ENCODE measurements around the gene CLK4. TPM values are rescaled to one million over a fixed set of nuclear protein-coding genes. Genes with fewer than 3 reads are reported as not detected.

Gene CLK4
- total RNA-seq, 1 donor = 30.8 TPM

GRCh38 chr5:178560911-178561310, 65.9 kb downstream of the CLK4 start:
- no peak for DNase-seq (ENCODE audit: low read depth)
- no peak for TF ChIP-seq CTCF (IDR thresholded peaks at IDR 0.05; ENCODE audit: insufficient read depth, low read length)
- H3K4me3 ChIP-seq (ENCODE audit: low read depth, low read length) = no peak overlapping the region

GRCh38 chr5:178557416-178557815, 69.4 kb downstream of the CLK4 start:
- H3K4me3 ChIP-seq (ENCODE audit: low read depth, low read length) = no peak overlapping the region
- TF ChIP-seq CTCF (IDR thresholded peaks at IDR 0.05; ENCODE audit: insufficient read depth, low read length) = no peak
- no peak for DNase-seq (ENCODE audit: low read depth)

- no peak for DNase-seq (ENCODE audit: low read depth)
- no peak for TF ChIP-seq CTCF (IDR thresholded peaks at IDR 0.05; ENCODE audit: insufficient read depth, low read length)
- H3K4me3 ChIP-seq (ENCODE audit: low read depth, low read length) = no peak overlapping the region
These were observed 71.1 kb downstream of the CLK4 start for GRCh38 chr5:178555771-178556211.

GRCh38 chr5:178555005-178555404, 71.8 kb downstream of the CLK4 start:
- no peak for TF ChIP-seq CTCF (IDR thresholded peaks at IDR 0.05; ENCODE audit: insufficient read depth, low read length)
- no peak for DNase-seq (ENCODE audit: low read depth)
- H3K4me3 ChIP-seq (ENCODE audit: low read depth, low read length) = no peak overlapping the region

- DNase-seq (ENCODE audit: low read depth) = no peak
- TF ChIP-seq CTCF (IDR thresholded peaks at IDR 0.05; ENCODE audit: insufficient read depth, low read length) = no peak
- H3K4me3 ChIP-seq (ENCODE audit: low read depth, low read length) = no peak overlapping the region
These were observed 72.5 kb downstream of the CLK4 start for GRCh38 chr5:178554311-178554710.

- TF ChIP-seq CTCF (IDR thresholded peaks at IDR 0.05; ENCODE audit: insufficient read depth, low read length) = no peak
These were observed 73.3 kb downstream of the CLK4 start for GRCh38 chr5:178553517-178553916.

More at GRCh38 chr5:178553517-178553916, 73.3 kb downstream of the CLK4 start:
- no peak for DNase-seq (ENCODE audit: low read depth)
- no peak overlapping the region for H3K4me3 ChIP-seq (ENCODE audit: low read depth, low read length)

Small RNA genes lying within 50 kb of the gene (small RNA-seq; reads per million reads assigned to genes)
- gene RN7SKP70 = not detected

Other genes with a start within 250 kb of the CLK4 start
- gene COL23A1, start 36.7 kb downstream of the CLK4 start, total RNA-seq (ENCODE audit: low replicate concordance) = 0.57 TPM in 1 of 2 replicates, not detected in the other
- gene ZNF354A, start 103.6 kb upstream of the CLK4 start, total RNA-seq (ENCODE audit: low replicate concordance) = 8.2 and 23.1 TPM in 2 replicates
- 9.8 and 19.6 TPM in 2 replicates for gene ZNF354B, start 232.9 kb upstream of the CLK4 start, total RNA-seq (ENCODE audit: low replicate concordance)

Measured in fibroblast of the aortic adventitia (primary cell).